H1 (cell line): Measurements from ENCODE around the gene SLC1A6. TPM values are rescaled to one million over a fixed set of nuclear protein-coding genes. Genes with fewer than 3 reads are reported as not detected.

Experiments used
- CTCF ChIA-PET: fragments of 300-600 bp; sonication (Branson Sonifier 250); formaldehyde crosslinking; loops from one replicate; lab custom pipeline; 2021; ENCODE audit not compliant: partially characterized antibody; lab: Charles Lee
- POLR2A ChIA-PET: fragments of 300-600 bp; sonication (Branson Sonifier 250); formaldehyde crosslinking; loops from one replicate; lab custom pipeline; 2021; ENCODE audit warnings: inconsistent platforms; ENCODE audit not compliant: partially characterized antibody; lab: Charles Lee
- DNase-seq, 2 experiments: peaks; one replicate each; pipeline versions ENCODE4 v3.0.0 to v3.0.0-alpha.2; 2010 to 2022; ENCODE audit warnings: low spot score in 2 of 2, low read depth in 1 of 2, mixed read lengths in 1 of 2
- FAIRE-seq: peaks from 2 replicates; lab custom pipeline; 2011; peaks lifted over from hg19 to GRCh38; lab: Jason Lieb, UNC
- H2AFZ ChIP-seq: 2 replicates; pipeline ENCODE4 v1.8.1; 2012; ENCODE audit warnings: low read length, inconsistent platforms
- H2AK5ac ChIP-seq: 2 replicates; pipeline ENCODE4 v1.6.1; 2013; ENCODE audit warnings: low read depth, low read length
- H2BK120ac ChIP-seq: replicated peaks from 2 replicates; pipeline ENCODE3; 2013; ENCODE audit warnings: low read depth, low read length, inconsistent platforms
- H2BK12ac ChIP-seq: 2 replicates; pipeline ENCODE4 v1.6.1; 2013; ENCODE audit warnings: low read depth, low read length
- H2BK15ac ChIP-seq: 2 replicates; pipeline ENCODE4 v1.6.1; 2013; ENCODE audit warnings: low read length
- H2BK20ac ChIP-seq: 2 replicates; pipeline ENCODE4 v1.6.1; 2013; ENCODE audit warnings: low read length
- H2BK5ac ChIP-seq: 2 replicates; pipeline ENCODE4 v1.6.1; 2013; ENCODE audit warnings: low read depth, low read length
- H3K14ac ChIP-seq: 2 replicates; pipeline ENCODE4 v1.6.1; 2013; ENCODE audit warnings: inconsistent platforms; ENCODE audit not compliant: insufficient read length
- H3K18ac ChIP-seq: 2 replicates; pipeline ENCODE4 v1.6.1; 2013; ENCODE audit warnings: low read length; ENCODE audit errors: extremely low read depth
- H3K23ac ChIP-seq: 2 replicates; pipeline ENCODE4 v1.6.1; 2013; ENCODE audit warnings: inconsistent platforms; ENCODE audit not compliant: insufficient read length
- H3K23me2 ChIP-seq: 2 replicates; pipeline ENCODE4 v1.6.1; 2013; ENCODE audit warnings: low read depth, low read length
- H3K27ac ChIP-seq: 2 replicates; pipeline ENCODE4 v1.6.1; 2011; ENCODE audit warnings: low read depth, low read length, inconsistent platforms
- H3K27me3 ChIP-seq, 4 experiments: replicated peaks in 1 of 4; 1 replicate in 1 of 4; 2 replicates in 3 of 4; pipeline versions ENCODE4 v1.6.1 to v1.8.1; 2011 to 2013; ENCODE audit warnings: low read length in 3 of 4, mild to moderate bottlenecking in 3 of 4, inconsistent platforms in 2 of 4, mixed read lengths in 2 of 4, moderate library complexity in 1 of 4; ENCODE audit not compliant: control insufficient read depth in 3 of 4, insufficient read depth in 3 of 4; ENCODE audit errors: extremely low read depth in 1 of 4
- H3K36me3 ChIP-seq, 4 experiments: 2 replicates each; pipeline versions ENCODE4 v1.6.1 to v1.8.1; 2011 to 2013; ENCODE audit warnings: mild to moderate bottlenecking in 4 of 4, low read length in 3 of 4, moderate library complexity in 2 of 4, control low read depth in 1 of 4, inconsistent platforms in 1 of 4; ENCODE audit not compliant: insufficient read depth in 4 of 4, control insufficient read depth in 2 of 4
- H3K4ac ChIP-seq: replicated peaks from 2 replicates; pipeline ENCODE3; 2013; ENCODE audit warnings: low read length, low read depth, mixed read lengths, inconsistent platforms; ENCODE audit not compliant: insufficient read length
- H3K4me1 ChIP-seq, 4 experiments: replicated peaks in 1 of 4; 1 replicate in 1 of 4; 2 replicates in 3 of 4; pipeline versions ENCODE4 v1.6.1 to v1.8.1; 2011 to 2013; ENCODE audit warnings: low read length in 3 of 4, inconsistent platforms in 2 of 4, mixed read lengths in 1 of 4; ENCODE audit not compliant: insufficient read depth in 4 of 4, control insufficient read depth in 3 of 4
- H3K4me2 ChIP-seq, 2 experiments: 2 replicates each; pipeline versions ENCODE4 v1.6.1 to v1.8.1; 2011 to 2013; ENCODE audit warnings: low read depth in 2 of 2, low read length in 2 of 2, control low read depth in 1 of 2, inconsistent platforms in 1 of 2, mild to moderate bottlenecking in 1 of 2; ENCODE audit not compliant: insufficient read depth in 1 of 2
- H3K4me3 ChIP-seq, 4 experiments: fragments of 200-600, 300-600 bp in 1 of 4; sonication (generic), shearing (Covaris generic), sonication (Bioruptor Twin) in 1 of 4; 2 replicates each; pipeline versions ENCODE4 v1.5.1 to v1.8.1; 2011 to 2016; ENCODE audit warnings: low read length in 4 of 4, low read depth in 3 of 4, control low read depth in 2 of 4, inconsistent platforms in 2 of 4, mild to moderate bottlenecking in 2 of 4, mixed read lengths in 1 of 4, moderate library complexity in 1 of 4; ENCODE audit not compliant: insufficient read depth in 2 of 4; ENCODE audit errors: extremely low read depth in 1 of 4
- H3K56ac ChIP-seq: replicated peaks from 2 replicates; pipeline ENCODE3; 2013; ENCODE audit warnings: low read depth, mild to moderate bottlenecking, mixed read lengths, low read length, inconsistent platforms; ENCODE audit not compliant: insufficient read length
- H3K79me1 ChIP-seq: 2 replicates; pipeline ENCODE4 v1.6.1; 2013; ENCODE audit warnings: low read depth, low read length, control low read depth
- H3K79me2 ChIP-seq, 2 experiments: 2 replicates each; pipeline versions ENCODE4 v1.6.1 to v1.8.1; 2012 to 2013; ENCODE audit warnings: low read length in 2 of 2, mild to moderate bottlenecking in 2 of 2, inconsistent platforms in 1 of 2; ENCODE audit not compliant: insufficient read depth in 2 of 2, control insufficient read depth in 1 of 2
- H3K9ac ChIP-seq, 4 experiments: replicated peaks in 1 of 4; 1 replicate in 1 of 4; 2 replicates in 3 of 4; pipeline versions ENCODE4 v1.6.1 to v1.8.1; 2011 to 2013; ENCODE audit warnings: low read depth in 3 of 4, low read length in 3 of 4, control low read depth in 2 of 4, mild to moderate bottlenecking in 2 of 4, moderate library complexity in 2 of 4, inconsistent platforms in 1 of 4; ENCODE audit errors: extremely low read depth in 1 of 4
- H3K9me3 ChIP-seq, 2 experiments: 2 replicates each; pipeline versions ENCODE4 v1.6.1 to v1.8.1; 2012 to 2013; ENCODE audit warnings: mild to moderate bottlenecking in 2 of 2, moderate library complexity in 2 of 2, control low read depth in 1 of 2, inconsistent platforms in 1 of 2, low read depth in 1 of 2, low read length in 1 of 2, mixed read lengths in 1 of 2; ENCODE audit not compliant: insufficient read depth in 2 of 2
- H4K20me1 ChIP-seq, 2 experiments: replicated peaks in 1 of 2; 2 replicates each; pipeline versions ENCODE3 to v1.8.1; 2011 to 2013; ENCODE audit warnings: inconsistent platforms in 2 of 2, low read length in 2 of 2, mild to moderate bottlenecking in 1 of 2; ENCODE audit not compliant: insufficient read depth in 2 of 2, control insufficient read depth in 1 of 2
- H4K5ac ChIP-seq: 2 replicates; pipeline ENCODE4 v1.6.1; 2013; ENCODE audit warnings: low read length, low read depth, mixed read lengths, inconsistent platforms; ENCODE audit not compliant: insufficient read length
- H4K8ac ChIP-seq: 2 replicates; pipeline ENCODE4 v1.8.0; 2013; ENCODE audit warnings: mild to moderate bottlenecking, moderate library complexity, low read length, inconsistent platforms; ENCODE audit not compliant: insufficient read depth; ENCODE audit errors: extremely low read depth
- H4K91ac ChIP-seq: replicated peaks from 2 replicates; pipeline ENCODE3; 2013; ENCODE audit warnings: low read length, mixed read lengths, inconsistent platforms; ENCODE audit not compliant: insufficient read length
- ATF2 ChIP-seq: IDR thresholded peaks from 2 replicates; pipeline ENCODE4 v1.6.1; 2012; ENCODE audit warnings: low read length, inconsistent platforms
- CTBP2 ChIP-seq: IDR thresholded peaks from 2 replicates; pipeline ENCODE4 v1.7.0; 2011; ENCODE audit warnings: borderline replicate concordance, mild to moderate bottlenecking, moderate library complexity, mixed read lengths, low read length; ENCODE audit not compliant: insufficient read depth, insufficient read length
- EGR1 ChIP-seq: IDR thresholded peaks from 2 replicates; pipeline ENCODE4 v1.6.1; 2011; ENCODE audit warnings: low read depth, low read length, borderline replicate concordance
- EZH2 ChIP-seq: fragments of 200-600 bp; sonication (generic); IDR thresholded peaks from 2 replicates; pipeline ENCODE4 v1.7.1; 2012; ENCODE audit warnings: low read depth, mild to moderate bottlenecking, moderate library complexity, low read length, inconsistent platforms; ENCODE audit not compliant: severe bottlenecking
- FOSL1 ChIP-seq: IDR thresholded peaks from 2 replicates; pipeline ENCODE4 v1.6.1; 2011; ENCODE audit warnings: mild to moderate bottlenecking, low read depth, low read length, moderate library complexity; ENCODE audit not compliant: insufficient read depth
- HDAC6 ChIP-seq: IDR thresholded peaks from one replicate; pipeline ENCODE4 v1.7.1; 2012; ENCODE audit warnings: low read depth, mild to moderate bottlenecking, inconsistent platforms, low read length, moderate library complexity
- KDM5A ChIP-seq: fragments of 200-600 bp; IDR thresholded peaks from 2 replicates; pipeline ENCODE4 v1.7.1; 2012; ENCODE audit warnings: mild to moderate bottlenecking, low read length, inconsistent platforms, mixed read lengths
- MAX ChIP-seq: IDR thresholded peaks from 2 replicates; pipeline ENCODE4 v1.6.1; 2012; ENCODE audit warnings: inconsistent platforms
- PHF8 ChIP-seq: fragments of 200-600 bp; sonication (generic); conservative IDR thresholded peaks from 2 replicates; pipeline ENCODE4 v1.7.1; 2012; ENCODE audit warnings: low read depth, mild to moderate bottlenecking, inconsistent platforms, low read length, moderate library complexity
- POLR2AphosphoS5 ChIP-seq: IDR thresholded peaks from 2 replicates; pipeline ENCODE4 v1.6.1; 2011; ENCODE audit warnings: low read depth, low read length
- POU5F1 ChIP-seq: IDR thresholded peaks from 2 replicates; pipeline ENCODE4 v1.6.1; 2011; ENCODE audit warnings: low read depth, mild to moderate bottlenecking, low read length, moderate library complexity
- TAF7 ChIP-seq: optimal IDR thresholded peaks from 2 replicates; pipeline ENCODE3; 2011; ENCODE audit warnings: low read depth, mild to moderate bottlenecking, inconsistent platforms, low read length, moderate library complexity, borderline replicate concordance
- WGBS, 2 experiments: shearing (Covaris generic) in 1 of 2; methylation state at CpG; one replicate each; pipeline versions ENCODE4 v1.1.6 to v1.1.7; 2013 to 2015; ENCODE audit warnings: low lambda C conversion rate in 2 of 2, mixed read lengths in 2 of 2, inconsistent platforms in 1 of 2, low coverage in 1 of 2, missing lambda C conversion rate in 1 of 2; ENCODE audit not compliant: insufficient replicate concordance in 2 of 2, insufficient coverage in 1 of 2, insufficient read length in 1 of 2; ENCODE audit errors: extremely low coverage in 1 of 2, missing lambda C conversion rate in 1 of 2; 5-methylcytosine and 5-hydroxymethylcytosine counted together
- polyA plus RNA-seq, 7 experiments: library from polyadenylated mRNA; depleted of rRNA in 3 of 7; stranded (reverse) in 5 of 7; unstranded in 2 of 7; fragments of >200 nt in 5 of 7; fragments of 200-250 nt in 2 of 7; gene quantifications; 1 replicate in 5 of 7; 2 replicates in 1 of 7; 4 replicates in 1 of 7; pipeline versions ENCODE4 v1.2.1 to v1.2.3, GENCODE V29; 2011 to 2013; ENCODE audit warnings: missing spikeins in 2 of 7, mixed read lengths in 2 of 7
- total RNA-seq: library from RNA; stranded (reverse); fragmentation: NEBNext Ultra II Directional; extraction: Animal tissue kit (Norgen Biotek cat#: 25700); gene quantifications from 2 replicates; pipeline ENCODE4 v1.2.1, GENCODE V29; 2021

The SLC1A6 gene
- total and polyA plus RNA-seq, 2 of the 8 experiments (the other 6 are each of a cell fraction or from before 2014, with no cell fraction given): 14.0 to 26.6 TPM

GRCh38 chr19:14957464-14957863, 22.2 kb downstream of the SLC1A6 start:
- no peak for FAIRE-seq
- no peak for TF ChIP-seq HDAC6
- no peak for TF ChIP-seq ATF2
- TF ChIP-seq EZH2: no peak
- TF ChIP-seq MAX: no peak
- TF ChIP-seq FOSL1: no peak
- no peak for TF ChIP-seq POU5F1
- no peak for TF ChIP-seq POLR2AphosphoS5
- TF ChIP-seq EGR1: no peak
- TF ChIP-seq PHF8: no peak
- no peak for TF ChIP-seq TAF7
- TF ChIP-seq CTBP2: no peak
- no peak for TF ChIP-seq KDM5A

More at GRCh38 chr19:14957464-14957863, 22.2 kb downstream of the SLC1A6 start:
- Histone ChIP-seq H3K4me2 (no peak overlapping the region), H2BK12ac (no peak overlapping the region), H2AFZ (no peak overlapping the region), H2BK5ac (no peak overlapping the region), H3K27ac (no peak overlapping the region), H4K20me1 (no peaks in the 10 kb centered on the region), H4K5ac (no peak overlapping the region), H3K23ac (no peak overlapping the region), H3K9me3 (peaks cover 8 to 28% of the 10 kb centered on the region in 2 experiments), H3K27me3 (no peaks in the 10 kb centered on the region), H3K9ac (no peak overlapping the region), H4K8ac (no peak overlapping the region), H3K23me2 (no peaks in the 10 kb centered on the region), H3K79me2 (no peaks in the 10 kb centered on the region), H3K4ac (no peak overlapping the region), H3K79me1 (no peaks in the 10 kb centered on the region), H2AK5ac (no peak overlapping the region), H3K4me3 (no peak overlapping the region), H3K18ac (no peak overlapping the region), H3K14ac (no peak overlapping the region), H3K4me1 (no peaks in the 10 kb centered on the region), H2BK120ac (no peak overlapping the region), H3K36me3 (peaks cover 0 to 7% (median 0%) of the 10 kb centered on the region in 4 experiments; a peak in 3 of 8 replicates), H2BK15ac (no peak overlapping the region), H4K91ac (no peak overlapping the region), H2BK20ac (no peak overlapping the region), H3K56ac (no peak overlapping the region)
- POLR2A ChIA-PET: no interaction called here
- CTCF ChIA-PET: no interaction called here
- DNase-seq: no peak
- WGBS, 2 experiments: 78% methylated on average over 3 of the region's 3 CpGs; no CpG with 5 or more reads in 1 of the 2 experiments
